Panc1 (cell line): ENCODE results near the gene ERCC3.

ENCODE experiments used
- CTCF ChIP-seq: fragments of 450-650 bp; IDR thresholded peaks from 2 replicates; pipeline ENCODE4 v1.5.1; 2017; ENCODE audit warnings: mild to moderate bottlenecking
- SIN3A ChIP-seq: IDR thresholded peaks from 2 replicates; pipeline ENCODE4 v1.6.1; 2012; ENCODE audit warnings: low read depth, mild to moderate bottlenecking, low read length, moderate library complexity, borderline replicate concordance; ENCODE audit not compliant: insufficient read depth

GRCh38 chr2:127308586-127309138, 14.7 kb upstream of the ERCC3 start:
- no peak for TF ChIP-seq CTCF
- no peak for TF ChIP-seq SIN3A
